Measurements from ENCODE around the gene YEATS4. TPM values are rescaled to one million over a fixed set of nuclear protein-coding genes. Genes with fewer than 3 reads are reported as not detected.
A peak's percentile ranks its signal among the peaks of the same experiment; 100 is the strongest.

The YEATS4 gene
- total and polyA plus RNA-seq, 12 donors: 5.6 to 57.9 (median 16.4) TPM

DNA sequence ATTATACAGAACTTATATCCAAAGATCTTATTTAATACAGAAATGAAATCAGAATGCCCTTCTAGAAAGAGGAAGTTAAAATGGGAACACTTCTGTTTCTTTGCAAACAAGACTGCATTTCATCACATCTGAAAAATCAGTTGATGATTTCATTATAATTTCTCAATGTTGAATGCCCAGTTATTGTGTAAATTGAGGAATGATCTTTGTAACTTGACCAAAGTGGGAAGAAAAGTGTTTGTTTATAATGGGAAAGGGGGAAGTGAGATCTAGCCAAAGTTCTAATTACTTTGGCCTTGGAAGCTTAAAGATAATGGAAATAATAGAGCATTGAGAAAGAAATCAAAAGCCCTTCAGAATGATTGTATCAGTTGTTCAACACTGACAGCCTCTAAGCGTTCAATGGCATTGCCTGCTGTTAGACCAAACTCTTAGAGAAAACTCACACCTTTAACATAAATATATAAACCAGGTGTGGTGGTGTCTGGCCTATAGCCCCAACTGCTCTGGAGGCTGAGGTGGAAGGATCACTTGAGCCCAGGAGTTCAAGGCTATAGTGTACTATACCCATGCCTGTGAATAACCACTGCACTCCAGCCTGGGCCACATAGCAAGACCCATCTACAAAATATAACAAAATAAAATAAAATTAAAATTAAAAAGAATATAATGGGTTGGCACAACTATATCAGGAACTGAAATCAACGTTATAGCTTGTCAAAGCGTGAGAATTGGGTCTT lies 21.3 kb upstream of the YEATS4 start:
- Histone ChIP-seq H3K9me3 (replicated peaks in 1 of 3) (no peaks in the 10 kb centered on the region), H3K4me3 (no peak overlapping the region), H3K27me3 (no peaks in the 10 kb centered on the region), H3K4me1 (replicated peaks in 1 of 2) (peaks cover 0 to 7% of the 10 kb centered on the region in 2 donors), H3K27ac (no peak overlapping the region), H3K36me3 (replicated peaks in 1 of 2) (no peaks in the 10 kb centered on the region)
- TF ChIP-seq POLR2A (IDR thresholded peaks at IDR 0.05): no peak
- TF ChIP-seq, protein P1, sequence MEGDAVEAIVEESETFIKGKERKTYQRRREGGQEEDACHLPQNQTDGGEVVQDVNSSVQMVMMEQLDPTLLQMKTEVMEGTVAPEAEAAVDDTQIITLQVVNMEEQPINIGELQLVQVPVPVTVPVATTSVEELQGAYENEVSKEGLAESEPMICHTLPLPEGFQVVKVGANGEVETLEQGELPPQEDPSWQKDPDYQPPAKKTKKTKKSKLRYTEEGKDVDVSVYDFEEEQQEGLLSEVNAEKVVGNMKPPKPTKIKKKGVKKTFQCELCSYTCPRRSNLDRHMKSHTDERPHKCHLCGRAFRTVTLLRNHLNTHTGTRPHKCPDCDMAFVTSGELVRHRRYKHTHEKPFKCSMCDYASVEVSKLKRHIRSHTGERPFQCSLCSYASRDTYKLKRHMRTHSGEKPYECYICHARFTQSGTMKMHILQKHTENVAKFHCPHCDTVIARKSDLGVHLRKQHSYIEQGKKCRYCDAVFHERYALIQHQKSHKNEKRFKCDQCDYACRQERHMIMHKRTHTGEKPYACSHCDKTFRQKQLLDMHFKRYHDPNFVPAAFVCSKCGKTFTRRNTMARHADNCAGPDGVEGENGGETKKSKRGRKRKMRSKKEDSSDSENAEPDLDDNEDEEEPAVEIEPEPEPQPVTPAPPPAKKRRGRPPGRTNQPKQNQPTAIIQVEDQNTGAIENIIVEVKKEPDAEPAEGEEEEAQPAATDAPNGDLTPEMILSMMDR (IDR thresholded peaks at IDR 0.05): no peak
- no peak for DNase-seq
- intact Hi-C loops (cut with DNase I): no loop called here
- 71 to 80% (median 78%) methylated on average over 3 of the region's 3 CpGs for WGBS, 4 donors

DNA sequence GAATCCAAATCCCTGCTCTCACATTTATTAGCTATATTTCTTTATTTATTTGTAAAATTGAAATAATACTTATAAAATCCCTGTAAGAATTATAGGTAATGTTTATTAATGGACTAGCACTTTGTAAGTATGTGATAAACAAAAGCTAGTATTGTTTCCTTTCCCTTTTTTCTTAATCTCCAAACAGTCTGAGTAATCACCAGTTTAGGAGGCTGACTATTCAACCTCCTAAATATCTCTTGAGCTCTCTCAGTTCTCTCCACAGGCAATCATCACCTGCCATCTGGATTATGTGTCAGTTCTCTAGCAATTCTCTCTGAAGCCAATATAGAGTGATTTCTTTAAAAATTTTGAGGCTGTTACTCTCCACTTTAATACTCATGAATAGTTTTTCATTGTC lies 20.6 kb upstream of the YEATS4 start:
- Histone ChIP-seq H3K36me3 (replicated peaks in 1 of 2) (no peaks in the 10 kb centered on the region), H3K9me3 (replicated peaks in 1 of 3) (no peaks in the 10 kb centered on the region), H3K4me3 (no peak overlapping the region), H3K4me1 (replicated peaks in 1 of 2) (peaks cover 0 to 7% of the 10 kb centered on the region in 2 donors), H3K27ac (no peak overlapping the region), H3K27me3 (no peaks in the 10 kb centered on the region)
- no peak for DNase-seq
- intact Hi-C loops (cut with DNase I): no loop called here
- TF ChIP-seq, protein P1 (IDR thresholded peaks at IDR 0.05): no peak
- TF ChIP-seq POLR2A (IDR thresholded peaks at IDR 0.05): no peak

DNA sequence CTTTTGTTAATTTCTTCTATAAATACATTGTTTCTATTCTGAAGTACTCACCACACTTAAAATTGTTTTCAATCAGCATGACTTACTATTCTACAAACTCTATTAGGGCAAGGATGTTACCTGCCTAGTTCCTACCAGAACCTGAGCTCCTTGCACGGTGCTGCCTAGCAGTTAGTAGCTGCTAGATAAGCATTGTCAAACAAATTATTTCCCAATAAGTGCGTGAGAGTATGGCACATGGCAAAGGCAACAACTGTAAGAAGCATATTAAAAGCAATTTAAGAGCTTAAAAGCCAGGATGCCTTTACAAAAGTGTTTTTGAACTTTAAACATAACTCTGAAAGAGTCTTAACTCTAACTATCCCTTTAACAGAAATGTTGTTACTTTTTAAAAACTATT lies 19.5 kb upstream of the YEATS4 start:
- H3K4me3 ChIP-seq: no peak overlapping the region
- no peaks in the 10 kb centered on the region for H3K27me3 ChIP-seq
- no peak for DNase-seq
- H3K9me3 ChIP-seq (replicated peaks in 1 of 3): no peaks in the 10 kb centered on the region
- 77 to 93% (median 80%) methylated on average over 2 of the region's 2 CpGs for WGBS, 4 donors
- no peaks in the 10 kb centered on the region for H3K36me3 ChIP-seq (replicated peaks in 1 of 2)
- TF ChIP-seq POLR2A (IDR thresholded peaks at IDR 0.05): no peak
- TF ChIP-seq, protein P1 (IDR thresholded peaks at IDR 0.05): no peak
- H3K27ac ChIP-seq: no peak overlapping the region
- peaks cover 0 to 7% of the 10 kb centered on the region in 2 donors for H3K4me1 ChIP-seq (replicated peaks in 1 of 2)
- intact Hi-C loops (cut with DNase I): no loop called here

DNA sequence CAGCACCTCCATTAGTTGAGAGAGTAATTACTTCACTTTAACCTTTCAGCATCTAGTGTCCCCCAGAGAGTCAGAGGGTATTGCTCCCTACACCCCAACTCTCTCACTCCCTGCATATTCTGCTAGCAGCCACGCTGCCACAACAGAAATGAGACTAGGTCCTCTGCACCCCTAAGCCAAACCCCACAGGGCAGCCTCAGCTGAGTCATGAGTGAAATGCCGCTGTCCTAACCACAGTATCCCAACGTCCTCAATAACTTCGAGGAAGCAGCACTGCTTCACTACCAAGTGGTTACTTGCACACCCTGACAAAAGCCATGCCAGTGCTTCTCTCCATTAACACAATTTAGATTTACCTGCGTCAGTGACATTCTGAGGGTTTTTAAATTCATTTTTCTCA lies 18.2 kb upstream of the YEATS4 start:
- TF ChIP-seq, protein P1 (IDR thresholded peaks at IDR 0.05): no peak
- no peak for TF ChIP-seq POLR2A (IDR thresholded peaks at IDR 0.05)
- H3K27ac ChIP-seq: no peak overlapping the region
- no peaks in the 10 kb centered on the region for H3K36me3 ChIP-seq (replicated peaks in 1 of 2)
- no peaks in the 10 kb centered on the region for H3K27me3 ChIP-seq
- DNase-seq: peak in 1 of 7 donors; percentile 13
- H3K4me1 ChIP-seq (replicated peaks in 1 of 2): peaks cover 0 to 7% of the 10 kb centered on the region in 2 donors
- H3K4me3 ChIP-seq: no peak overlapping the region
- whole genome bisulfite sequencing, 4 donors: 58 to 67% (median 63%) methylated on average over 5 of the region's 5 CpGs
- no peaks in the 10 kb centered on the region for H3K9me3 ChIP-seq (replicated peaks in 1 of 3)
- intact Hi-C loops (cut with DNase I): no loop called here
